ENCODE data around the gene PDE7B.

DNA sequence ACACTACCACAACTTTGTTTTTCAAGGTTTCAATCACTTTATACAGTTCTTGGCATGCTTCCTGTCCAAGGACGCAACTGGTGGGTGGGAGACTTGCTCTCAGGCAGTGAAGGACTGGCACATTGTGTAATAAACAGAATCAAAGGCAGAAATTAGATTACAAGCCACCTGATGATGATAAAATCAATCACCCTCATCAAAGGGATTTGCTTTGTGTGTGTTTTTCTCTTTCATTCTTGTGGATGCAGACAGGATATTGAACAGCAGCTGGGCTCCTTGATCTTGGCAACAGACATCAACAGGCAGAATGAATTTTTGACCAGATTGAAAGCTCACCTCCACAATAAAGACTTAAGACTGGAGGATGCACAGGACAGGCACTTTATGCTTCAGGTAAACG lies 327.2 kb downstream of the PDE7B start:
- TF ChIP-seq TEAD1 (CRISPR knock-in tag; IDR thresholded peaks at IDR 0.05) (no peak), ZNF138 (CRISPR knock-in tag; conservative IDR thresholded peaks at IDR 0.05) (no peak), SMAD3 (CRISPR knock-in tag; IDR thresholded peaks at IDR 0.05; ENCODE audit: borderline replicate concordance) (no peak), TEAD4 (CRISPR knock-in tag; IDR thresholded peaks at IDR 0.05) (no peak), TCF7 (CRISPR knock-in tag; IDR thresholded peaks at IDR 0.05; ENCODE audit: low read depth) (no peak)
- TF ChIP-seq, protein P1, sequence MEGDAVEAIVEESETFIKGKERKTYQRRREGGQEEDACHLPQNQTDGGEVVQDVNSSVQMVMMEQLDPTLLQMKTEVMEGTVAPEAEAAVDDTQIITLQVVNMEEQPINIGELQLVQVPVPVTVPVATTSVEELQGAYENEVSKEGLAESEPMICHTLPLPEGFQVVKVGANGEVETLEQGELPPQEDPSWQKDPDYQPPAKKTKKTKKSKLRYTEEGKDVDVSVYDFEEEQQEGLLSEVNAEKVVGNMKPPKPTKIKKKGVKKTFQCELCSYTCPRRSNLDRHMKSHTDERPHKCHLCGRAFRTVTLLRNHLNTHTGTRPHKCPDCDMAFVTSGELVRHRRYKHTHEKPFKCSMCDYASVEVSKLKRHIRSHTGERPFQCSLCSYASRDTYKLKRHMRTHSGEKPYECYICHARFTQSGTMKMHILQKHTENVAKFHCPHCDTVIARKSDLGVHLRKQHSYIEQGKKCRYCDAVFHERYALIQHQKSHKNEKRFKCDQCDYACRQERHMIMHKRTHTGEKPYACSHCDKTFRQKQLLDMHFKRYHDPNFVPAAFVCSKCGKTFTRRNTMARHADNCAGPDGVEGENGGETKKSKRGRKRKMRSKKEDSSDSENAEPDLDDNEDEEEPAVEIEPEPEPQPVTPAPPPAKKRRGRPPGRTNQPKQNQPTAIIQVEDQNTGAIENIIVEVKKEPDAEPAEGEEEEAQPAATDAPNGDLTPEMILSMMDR (IDR thresholded peaks at IDR 0.05): no peak
- TF ChIP-seq, protein P2, sequence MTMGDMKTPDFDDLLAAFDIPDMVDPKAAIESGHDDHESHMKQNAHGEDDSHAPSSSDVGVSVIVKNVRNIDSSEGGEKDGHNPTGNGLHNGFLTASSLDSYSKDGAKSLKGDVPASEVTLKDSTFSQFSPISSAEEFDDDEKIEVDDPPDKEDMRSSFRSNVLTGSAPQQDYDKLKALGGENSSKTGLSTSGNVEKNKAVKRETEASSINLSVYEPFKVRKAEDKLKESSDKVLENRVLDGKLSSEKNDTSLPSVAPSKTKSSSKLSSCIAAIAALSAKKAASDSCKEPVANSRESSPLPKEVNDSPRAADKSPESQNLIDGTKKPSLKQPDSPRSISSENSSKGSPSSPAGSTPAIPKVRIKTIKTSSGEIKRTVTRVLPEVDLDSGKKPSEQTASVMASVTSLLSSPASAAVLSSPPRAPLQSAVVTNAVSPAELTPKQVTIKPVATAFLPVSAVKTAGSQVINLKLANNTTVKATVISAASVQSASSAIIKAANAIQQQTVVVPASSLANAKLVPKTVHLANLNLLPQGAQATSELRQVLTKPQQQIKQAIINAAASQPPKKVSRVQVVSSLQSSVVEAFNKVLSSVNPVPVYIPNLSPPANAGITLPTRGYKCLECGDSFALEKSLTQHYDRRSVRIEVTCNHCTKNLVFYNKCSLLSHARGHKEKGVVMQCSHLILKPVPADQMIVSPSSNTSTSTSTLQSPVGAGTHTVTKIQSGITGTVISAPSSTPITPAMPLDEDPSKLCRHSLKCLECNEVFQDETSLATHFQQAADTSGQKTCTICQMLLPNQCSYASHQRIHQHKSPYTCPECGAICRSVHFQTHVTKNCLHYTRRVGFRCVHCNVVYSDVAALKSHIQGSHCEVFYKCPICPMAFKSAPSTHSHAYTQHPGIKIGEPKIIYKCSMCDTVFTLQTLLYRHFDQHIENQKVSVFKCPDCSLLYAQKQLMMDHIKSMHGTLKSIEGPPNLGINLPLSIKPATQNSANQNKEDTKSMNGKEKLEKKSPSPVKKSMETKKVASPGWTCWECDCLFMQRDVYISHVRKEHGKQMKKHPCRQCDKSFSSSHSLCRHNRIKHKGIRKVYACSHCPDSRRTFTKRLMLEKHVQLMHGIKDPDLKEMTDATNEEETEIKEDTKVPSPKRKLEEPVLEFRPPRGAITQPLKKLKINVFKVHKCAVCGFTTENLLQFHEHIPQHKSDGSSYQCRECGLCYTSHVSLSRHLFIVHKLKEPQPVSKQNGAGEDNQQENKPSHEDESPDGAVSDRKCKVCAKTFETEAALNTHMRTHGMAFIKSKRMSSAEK (CRISPR knock-in tag; IDR thresholded peaks at IDR 0.05; ENCODE audit: borderline replicate concordance): no peak
- TF ChIP-seq, protein P3, sequence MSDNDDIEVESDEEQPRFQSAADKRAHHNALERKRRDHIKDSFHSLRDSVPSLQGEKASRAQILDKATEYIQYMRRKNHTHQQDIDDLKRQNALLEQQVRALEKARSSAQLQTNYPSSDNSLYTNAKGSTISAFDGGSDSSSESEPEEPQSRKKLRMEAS (CRISPR knock-in tag; IDR thresholded peaks at IDR 0.05): no peak
- TF ChIP-seq, protein P4, sequence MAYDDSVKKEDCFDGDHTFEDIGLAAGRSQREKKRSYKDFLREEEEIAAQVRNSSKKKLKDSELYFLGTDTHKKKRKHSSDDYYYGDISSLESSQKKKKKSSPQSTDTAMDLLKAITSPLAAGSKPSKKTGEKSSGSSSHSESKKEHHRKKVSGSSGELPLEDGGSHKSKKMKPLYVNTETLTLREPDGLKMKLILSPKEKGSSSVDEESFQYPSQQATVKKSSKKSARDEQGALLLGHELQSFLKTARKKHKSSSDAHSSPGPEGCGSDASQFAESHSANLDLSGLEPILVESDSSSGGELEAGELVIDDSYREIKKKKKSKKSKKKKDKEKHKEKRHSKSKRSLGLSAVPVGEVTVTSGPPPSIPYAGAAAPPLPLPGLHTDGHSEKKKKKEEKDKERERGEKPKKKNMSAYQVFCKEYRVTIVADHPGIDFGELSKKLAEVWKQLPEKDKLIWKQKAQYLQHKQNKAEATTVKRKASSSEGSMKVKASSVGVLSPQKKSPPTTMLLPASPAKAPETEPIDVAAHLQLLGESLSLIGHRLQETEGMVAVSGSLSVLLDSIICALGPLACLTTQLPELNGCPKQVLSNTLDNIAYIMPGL (CRISPR knock-in tag; IDR thresholded peaks at IDR 0.05): no peak

Measured in WTC11 (cell line).